Measurements from ENCODE around the gene MSX2.

The MSX2 gene

DNA sequence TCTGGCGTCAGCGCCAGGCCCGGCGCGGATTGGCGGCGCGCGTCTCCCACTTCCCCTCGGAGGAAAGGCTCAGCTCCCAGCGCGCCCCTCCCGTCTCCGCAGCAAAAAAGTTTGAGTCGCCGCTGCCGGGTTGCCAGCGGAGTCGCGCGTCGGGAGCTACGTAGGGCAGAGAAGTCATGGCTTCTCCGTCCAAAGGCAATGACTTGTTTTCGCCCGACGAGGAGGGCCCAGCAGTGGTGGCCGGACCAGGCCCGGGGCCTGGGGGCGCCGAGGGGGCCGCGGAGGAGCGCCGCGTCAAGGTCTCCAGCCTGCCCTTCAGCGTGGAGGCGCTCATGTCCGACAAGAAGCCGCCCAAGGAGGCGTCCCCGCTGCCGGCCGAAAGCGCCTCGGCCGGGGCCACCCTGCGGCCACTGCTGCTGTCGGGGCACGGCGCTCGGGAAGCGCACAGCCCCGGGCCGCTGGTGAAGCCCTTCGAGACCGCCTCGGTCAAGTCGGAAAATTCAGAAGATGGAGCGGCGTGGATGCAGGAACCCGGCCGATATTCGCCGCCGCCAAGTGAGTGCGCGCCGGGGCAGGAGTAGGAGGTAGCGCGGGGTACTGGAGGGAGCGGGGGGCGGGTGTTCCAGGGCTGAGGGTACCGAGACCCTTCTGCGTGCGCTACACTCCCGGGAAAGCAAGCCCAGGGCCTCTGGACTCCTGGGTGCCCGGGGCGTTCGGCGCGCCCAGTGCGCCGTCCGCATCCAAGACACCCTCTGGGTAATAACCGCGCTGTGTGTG lies at the start of gene MSX2:
MSX2 (plus strand) TSS at position 99 of the 777 bp plus-strand sequence; CDS start at position 177, 78 bp downstream.
- peaks cover 3% of the 10 kb centered on the region for H3K9me3 Mint-ChIP-seq
- CTCF ChIA-PET, result no interaction called here
- H3K4me1 Mint-ChIP-seq, result peaks cover 6% of the 10 kb centered on the region
- peak within 1 kb of the TSS; percentile 50 for H3K4me3 Mint-ChIP-seq
- peaks cover 94% of the 10 kb centered on the region for H3K27me3 Mint-ChIP-seq
- no peak within 1 kb of the TSS for H3K27ac Mint-ChIP-seq
- peaks cover 5% of the 10 kb centered on the region for H3K36me3 Mint-ChIP-seq
- peak; percentile 46 for DNase-seq

DNA sequence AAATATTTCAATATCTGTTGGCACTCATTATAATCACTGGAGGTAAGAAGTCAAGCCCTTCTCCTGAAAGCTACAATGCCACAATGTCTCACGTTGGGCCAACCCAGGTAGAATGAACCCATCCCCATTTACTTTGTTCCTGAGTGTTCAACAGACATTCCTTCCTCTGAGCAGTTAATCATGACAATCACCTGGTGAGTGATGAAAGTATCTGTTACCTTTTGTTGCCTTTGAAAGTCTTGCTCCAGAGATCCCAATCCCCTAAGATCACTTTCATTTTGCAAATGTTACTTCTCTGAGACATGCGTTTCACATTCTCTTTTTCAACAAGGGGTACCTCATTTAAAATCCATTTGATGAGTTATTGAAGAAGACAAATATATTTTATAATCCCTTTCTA lies 49.3 kb upstream of the MSX2 start:
- H3K36me3 Mint-ChIP-seq, result no peaks in the 10 kb centered on the region
- CTCF ChIA-PET, result no interaction called here

DNA sequence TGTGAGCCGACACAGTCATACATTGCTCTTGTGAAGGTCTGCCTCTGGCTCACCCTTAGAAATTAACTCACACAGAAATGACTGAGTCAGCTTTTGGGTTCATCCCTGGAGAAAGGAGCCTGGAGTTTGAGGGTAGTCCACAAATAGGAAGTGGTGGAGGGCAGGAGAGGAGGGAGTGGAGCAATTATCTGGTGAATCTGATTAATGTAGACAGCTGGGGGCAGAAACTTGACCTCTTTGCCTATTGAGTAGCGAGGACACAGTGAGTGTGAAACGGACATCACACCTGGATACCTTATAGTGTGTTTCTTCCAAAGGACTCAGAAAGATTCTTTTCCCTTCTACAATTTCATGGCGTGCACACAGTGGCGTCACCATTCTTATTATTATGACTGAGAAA lies 48.5 kb upstream of the MSX2 start:
- H3K4me1 Mint-ChIP-seq, result no peaks in the 10 kb centered on the region
- no peaks in the 10 kb centered on the region for H3K36me3 Mint-ChIP-seq
- H3K27me3 Mint-ChIP-seq, result no peaks in the 10 kb centered on the region
- CTCF ChIA-PET, result no interaction called here
- no peak for DNase-seq
- no peak overlapping the region for H3K4me3 Mint-ChIP-seq
- no peak overlapping the region for H3K27ac Mint-ChIP-seq
- no peaks in the 10 kb centered on the region for H3K9me3 Mint-ChIP-seq

More for the DNA sequence above, 49.3 kb upstream of the MSX2 start:
- Mint-ChIP-seq H3K4me1 (no peaks in the 10 kb centered on the region), H3K4me3 (no peak overlapping the region), H3K9me3 (no peaks in the 10 kb centered on the region), H3K27me3 (no peaks in the 10 kb centered on the region), H3K27ac (no peak overlapping the region)
- no peak for DNase-seq

DNA sequence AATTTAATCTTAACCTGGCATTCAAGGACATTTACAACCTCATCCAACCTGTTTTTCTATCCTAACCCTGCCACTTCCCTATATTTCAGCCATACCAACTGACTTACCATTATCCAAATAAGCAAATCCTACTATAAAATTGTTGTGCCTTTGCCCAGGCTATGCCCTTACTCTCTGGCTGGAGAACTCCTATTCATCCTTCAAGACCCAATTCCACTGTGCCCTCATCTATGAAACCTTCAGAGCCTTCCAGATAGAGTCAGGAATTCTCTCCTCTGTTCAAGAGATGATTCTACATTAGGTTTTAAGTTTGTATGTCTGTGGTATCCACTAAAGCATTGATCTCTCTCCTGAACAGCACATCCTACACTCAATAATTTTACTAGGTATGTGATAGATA lies 46.3 kb upstream of the MSX2 start:
- Mint-ChIP-seq H3K27ac (no peak overlapping the region), H3K4me3 (no peak overlapping the region), H3K4me1 (no peaks in the 10 kb centered on the region), H3K27me3 (no peaks in the 10 kb centered on the region), H3K36me3 (no peaks in the 10 kb centered on the region), H3K9me3 (no peaks in the 10 kb centered on the region)
- no peak for DNase-seq
- CTCF ChIA-PET, result no interaction called here

DNA sequence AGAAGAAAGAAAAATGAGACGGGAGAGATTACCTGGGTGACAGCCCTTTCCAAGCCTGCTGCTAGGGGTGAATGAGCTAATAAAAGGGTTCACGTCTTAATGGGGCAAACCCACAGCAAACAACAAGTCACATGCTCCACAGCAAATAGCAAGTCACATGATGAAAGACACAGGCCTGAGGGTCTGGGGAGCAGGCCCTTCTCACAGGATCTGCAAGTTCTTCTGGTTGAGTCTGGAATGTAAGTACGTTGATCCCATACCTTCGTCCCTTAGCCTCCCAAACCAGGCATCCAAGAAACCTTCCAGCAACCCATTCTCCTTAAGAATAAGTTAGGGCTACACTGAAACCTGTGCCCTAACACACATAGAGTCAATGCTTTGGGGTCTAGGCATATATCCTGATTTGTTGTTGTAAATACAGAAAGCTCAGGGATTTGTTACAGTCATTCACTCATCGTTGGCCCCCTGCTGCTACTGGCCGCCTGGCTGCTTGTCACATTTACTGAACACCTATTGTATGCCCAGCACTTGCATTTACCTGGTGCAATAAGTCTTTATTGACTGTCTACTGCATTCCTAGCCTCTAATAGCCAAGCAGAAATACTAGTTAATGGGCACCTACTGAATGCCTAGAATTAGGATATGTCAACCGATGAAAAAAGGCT lies 43.3 kb upstream of the MSX2 start:
- no peak overlapping the region for H3K27ac Mint-ChIP-seq
- H3K4me3 Mint-ChIP-seq, result no peak overlapping the region
- no peaks in the 10 kb centered on the region for H3K4me1 Mint-ChIP-seq
- CTCF ChIA-PET, result no interaction called here
- H3K27me3 Mint-ChIP-seq, result no peaks in the 10 kb centered on the region
- H3K9me3 Mint-ChIP-seq, result no peaks in the 10 kb centered on the region
- no peaks in the 10 kb centered on the region for H3K36me3 Mint-ChIP-seq
- DNase-seq, result no peak

DNA sequence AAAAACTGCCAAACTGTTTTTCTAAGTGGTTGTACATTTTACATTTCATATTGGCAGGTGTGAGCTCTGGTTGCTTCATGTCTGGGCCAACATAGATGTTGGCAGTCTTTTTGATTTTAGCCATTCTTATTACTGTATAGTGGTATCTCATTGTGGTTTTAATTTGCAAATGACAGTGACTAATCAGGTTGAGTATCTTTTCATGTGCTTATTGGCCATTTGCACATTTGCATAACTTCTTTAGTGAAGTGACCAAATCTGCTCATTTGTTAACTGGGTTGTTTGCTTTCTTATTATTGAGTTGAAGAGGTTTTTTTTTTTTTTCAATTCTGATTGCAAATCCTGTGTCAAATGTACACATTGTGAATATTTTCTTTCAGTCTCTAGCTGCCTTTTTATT lies 36.9 kb upstream of the MSX2 start:
- Mint-ChIP-seq H3K9me3 (no peaks in the 10 kb centered on the region), H3K4me1 (no peaks in the 10 kb centered on the region), H3K27ac (no peak overlapping the region), H3K4me3 (no peak overlapping the region), H3K27me3 (peaks cover 40% of the 10 kb centered on the region), H3K36me3 (no peaks in the 10 kb centered on the region)
- DNase-seq, result no peak
- CTCF ChIA-PET, result no interaction called here

DNA sequence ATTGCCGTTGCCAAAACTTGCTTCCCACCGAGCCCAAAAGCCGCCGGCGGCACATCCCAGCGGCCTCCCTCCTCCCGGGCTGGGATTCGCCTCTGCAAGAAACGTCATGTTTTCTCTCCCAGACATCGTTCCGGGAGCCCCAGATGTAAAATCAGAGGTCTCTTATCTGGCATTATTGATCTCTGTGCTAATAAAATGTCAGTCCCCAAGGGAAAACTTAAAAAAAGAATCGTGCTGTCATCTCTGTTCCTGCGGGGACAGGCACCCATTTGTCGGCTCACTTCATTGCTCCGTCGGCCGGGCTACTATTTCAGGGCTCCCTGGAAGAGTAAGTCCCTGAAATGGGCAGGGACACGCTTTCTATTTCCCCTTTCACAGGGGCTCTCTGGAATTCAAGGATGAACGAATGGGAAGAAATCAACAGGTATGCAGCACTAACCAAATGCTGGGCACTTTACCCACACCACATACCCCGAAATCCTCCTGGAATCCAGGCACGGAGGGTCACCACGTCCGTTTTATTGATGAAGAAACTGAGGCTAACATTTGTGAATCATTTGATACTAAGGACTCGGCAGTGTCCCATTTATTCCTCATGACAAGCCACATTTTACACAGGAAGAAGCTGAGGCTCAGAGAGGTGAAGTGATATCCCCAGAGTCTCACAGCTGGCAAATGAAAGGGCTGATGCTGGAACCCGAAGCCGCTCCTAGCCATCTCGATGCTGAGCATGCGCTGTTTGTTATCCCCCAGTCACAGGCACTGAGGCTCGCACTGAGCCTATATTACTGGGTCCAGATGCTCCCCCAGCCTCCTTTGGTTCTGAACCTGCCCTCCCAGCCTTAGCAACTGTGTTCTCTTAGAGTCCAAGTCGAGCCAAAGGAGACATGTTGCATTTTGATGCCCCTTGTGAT lies 35.7 kb upstream of the MSX2 start:
- no peak overlapping the region for H3K27ac Mint-ChIP-seq
- DNase-seq, result no peak
- H3K36me3 Mint-ChIP-seq, result no peaks in the 10 kb centered on the region
- peaks cover 52% of the 10 kb centered on the region for H3K27me3 Mint-ChIP-seq
- H3K4me1 Mint-ChIP-seq, result no peaks in the 10 kb centered on the region
- CTCF ChIA-PET, result no interaction called here
- no peak overlapping the region for H3K4me3 Mint-ChIP-seq
- H3K9me3 Mint-ChIP-seq, result no peaks in the 10 kb centered on the region

DNA sequence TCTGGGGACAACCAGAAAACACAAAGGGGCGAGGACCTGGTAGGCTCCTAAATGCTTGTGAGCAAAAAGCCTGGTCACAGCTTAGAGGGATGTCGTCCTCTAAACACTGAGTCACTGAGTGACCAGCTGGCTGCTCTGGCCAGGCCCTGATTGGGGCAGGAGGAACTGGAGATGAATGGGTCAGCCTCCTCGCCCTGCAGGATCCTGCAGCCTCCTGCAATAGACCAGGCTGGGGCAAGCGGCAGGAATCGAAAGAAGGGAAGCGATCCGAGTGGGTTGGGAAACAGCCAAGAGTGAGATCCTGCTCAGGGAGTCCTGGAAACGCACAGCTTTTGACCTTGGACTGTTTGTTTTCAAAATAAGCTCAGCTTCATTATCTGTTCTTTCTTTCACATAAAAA lies 34.1 kb upstream of the MSX2 start:
- Mint-ChIP-seq H3K27me3 (peaks cover 67% of the 10 kb centered on the region), H3K27ac (no peak overlapping the region), H3K9me3 (no peaks in the 10 kb centered on the region), H3K4me1 (no peaks in the 10 kb centered on the region), H3K4me3 (no peak overlapping the region), H3K36me3 (no peaks in the 10 kb centered on the region)
- CTCF ChIA-PET, result no interaction called here
- DNase-seq, result no peak

DNA sequence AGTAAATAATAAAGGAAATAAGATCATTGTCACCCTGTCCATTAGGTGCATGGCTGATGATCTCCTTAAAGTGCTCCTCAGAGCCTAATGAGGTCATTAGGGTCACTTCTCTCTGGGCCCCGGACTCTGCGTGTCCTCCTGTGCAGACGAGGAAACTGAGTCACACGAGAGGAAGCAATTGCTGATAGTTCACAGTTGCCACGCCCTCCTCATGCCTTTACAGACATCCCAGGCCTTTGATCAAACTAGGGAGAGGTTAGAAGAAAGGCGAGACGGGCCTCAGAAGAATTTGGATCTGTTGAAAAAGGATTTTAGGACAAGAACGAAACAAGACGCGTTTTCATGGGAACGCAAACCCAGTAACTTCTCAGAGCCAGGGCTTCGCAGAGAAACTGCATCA lies 32.0 kb upstream of the MSX2 start:
- no peaks in the 10 kb centered on the region for H3K4me1 Mint-ChIP-seq
- no peak overlapping the region for H3K4me3 Mint-ChIP-seq
- no peaks in the 10 kb centered on the region for H3K36me3 Mint-ChIP-seq
- no peak overlapping the region for H3K27ac Mint-ChIP-seq
- no peaks in the 10 kb centered on the region for H3K9me3 Mint-ChIP-seq
- H3K27me3 Mint-ChIP-seq, result peaks cover 72% of the 10 kb centered on the region
- CTCF ChIA-PET, result no interaction called here
- DNase-seq, result no peak

DNA sequence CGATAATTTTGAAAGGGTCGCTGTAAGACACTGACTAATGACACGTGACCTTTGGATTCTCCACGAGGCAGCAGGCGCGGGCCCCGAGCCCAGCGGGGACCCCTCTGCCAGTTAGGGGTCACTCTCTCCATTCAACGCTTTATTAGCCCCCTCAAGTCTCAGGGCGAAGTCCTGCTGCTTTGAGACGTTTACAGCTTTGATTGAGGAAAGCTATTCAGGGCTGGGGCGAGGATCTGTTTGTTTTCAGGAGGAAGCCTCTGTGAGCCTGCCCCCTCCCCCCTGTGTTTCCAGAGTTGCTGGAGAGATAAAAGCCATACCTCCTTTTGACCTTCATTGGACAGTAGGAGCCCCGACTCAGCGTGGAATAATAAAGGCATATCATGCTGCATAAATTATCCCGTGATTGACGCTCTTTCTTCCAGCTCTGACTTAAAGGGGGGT lies 31.4 kb upstream of the MSX2 start:
- CTCF ChIA-PET, result no interaction called here
- Mint-ChIP-seq H3K4me1 (no peaks in the 10 kb centered on the region), H3K27ac (no peak overlapping the region), H3K9me3 (no peaks in the 10 kb centered on the region), H3K27me3 (peaks cover 69% of the 10 kb centered on the region), H3K4me3 (no peak overlapping the region), H3K36me3 (no peaks in the 10 kb centered on the region)
- no peak for DNase-seq

DNA sequence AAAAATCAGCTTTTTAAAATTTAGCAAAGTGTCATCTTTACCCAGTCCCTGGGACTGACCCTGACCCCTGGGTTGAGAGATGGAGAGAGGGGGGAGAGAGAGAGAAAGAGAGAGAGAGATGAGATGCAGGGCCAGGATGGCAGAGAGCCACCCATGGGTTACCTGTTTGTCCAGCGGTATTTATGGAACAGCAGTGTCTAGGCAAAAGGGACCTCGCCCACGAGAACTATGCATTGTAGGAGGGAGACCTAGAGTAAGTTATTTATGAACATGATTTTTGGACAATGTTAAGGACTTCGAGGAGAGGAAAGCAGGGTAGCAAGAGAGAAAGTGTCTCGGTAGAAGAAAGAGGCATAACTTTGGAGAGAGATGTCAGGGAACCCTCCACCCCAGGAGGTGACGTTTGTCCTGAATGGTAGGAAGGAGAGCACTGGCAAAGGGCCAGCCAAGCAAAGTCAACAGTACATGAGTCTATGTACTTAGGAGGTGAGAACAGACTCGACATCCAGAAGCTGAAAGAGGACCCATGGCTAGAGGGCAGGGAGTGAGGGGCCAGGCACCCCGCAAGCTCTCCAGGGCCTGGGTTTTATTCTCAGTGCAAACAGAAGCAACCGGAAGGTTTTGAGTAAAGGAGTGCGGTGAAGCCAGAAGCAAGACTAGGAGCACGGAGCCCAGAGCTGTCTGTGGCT lies 30.5 kb upstream of the MSX2 start:
- no peaks in the 10 kb centered on the region for H3K36me3 Mint-ChIP-seq
- H3K4me1 Mint-ChIP-seq, result no peaks in the 10 kb centered on the region
- H3K4me3 Mint-ChIP-seq, result no peak overlapping the region
- no peak overlapping the region for H3K27ac Mint-ChIP-seq
- H3K9me3 Mint-ChIP-seq, result no peaks in the 10 kb centered on the region
- no peak for DNase-seq
- H3K27me3 Mint-ChIP-seq, result peaks cover 61% of the 10 kb centered on the region
- CTCF ChIA-PET, result no interaction called here

DNA sequence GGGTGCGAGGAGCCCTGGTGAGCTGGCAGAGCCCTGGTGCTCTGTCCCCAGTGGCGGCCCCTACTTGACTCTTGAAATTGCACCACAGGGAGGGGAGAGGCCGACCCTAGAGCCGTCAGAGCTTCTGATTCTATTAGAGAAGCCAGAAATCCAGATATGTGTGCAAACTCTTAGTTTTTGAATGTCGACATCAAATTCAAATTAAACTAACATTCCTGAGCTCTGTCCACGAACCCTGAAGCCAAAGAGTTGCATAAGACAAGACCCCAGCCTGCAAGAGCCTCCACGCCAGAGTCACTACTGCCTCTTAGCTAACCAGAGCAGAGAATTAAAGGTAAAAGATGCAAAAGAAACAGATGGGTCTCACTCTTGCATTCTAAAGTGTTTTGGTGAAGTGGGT lies 29.8 kb upstream of the MSX2 start:
- DNase-seq, result no peak
- Mint-ChIP-seq H3K36me3 (no peaks in the 10 kb centered on the region), H3K4me3 (no peak overlapping the region), H3K4me1 (no peaks in the 10 kb centered on the region), H3K27me3 (peaks cover 56% of the 10 kb centered on the region), H3K27ac (no peak overlapping the region), H3K9me3 (no peaks in the 10 kb centered on the region)
- CTCF ChIA-PET, result no interaction called here

DNA sequence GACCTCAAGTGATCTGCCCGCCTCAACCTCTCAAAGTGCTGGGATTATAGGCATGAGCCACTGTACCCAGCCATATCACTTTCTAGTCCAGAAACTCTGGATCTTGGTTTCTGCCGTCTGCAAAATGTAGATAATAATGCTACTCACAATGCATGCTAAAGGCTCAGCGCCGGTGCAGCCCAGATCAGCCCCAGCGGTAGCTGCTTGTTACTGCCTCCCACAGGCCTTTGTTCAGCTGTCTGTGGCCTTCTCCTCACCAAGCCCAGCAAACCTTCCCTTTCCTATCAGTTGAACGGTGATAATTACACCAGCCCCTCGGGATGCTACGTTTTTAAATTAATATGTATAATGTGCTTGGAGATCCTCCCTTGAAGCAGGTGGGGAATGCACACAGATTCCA lies 26.2 kb upstream of the MSX2 start:
- DNase-seq, result no peak
- Mint-ChIP-seq H3K27ac (no peak overlapping the region), H3K4me1 (no peaks in the 10 kb centered on the region), H3K4me3 (no peak overlapping the region), H3K36me3 (no peaks in the 10 kb centered on the region), H3K9me3 (no peaks in the 10 kb centered on the region), H3K27me3 (peaks cover 25% of the 10 kb centered on the region)
- CTCF ChIA-PET, result no interaction called here

DNA sequence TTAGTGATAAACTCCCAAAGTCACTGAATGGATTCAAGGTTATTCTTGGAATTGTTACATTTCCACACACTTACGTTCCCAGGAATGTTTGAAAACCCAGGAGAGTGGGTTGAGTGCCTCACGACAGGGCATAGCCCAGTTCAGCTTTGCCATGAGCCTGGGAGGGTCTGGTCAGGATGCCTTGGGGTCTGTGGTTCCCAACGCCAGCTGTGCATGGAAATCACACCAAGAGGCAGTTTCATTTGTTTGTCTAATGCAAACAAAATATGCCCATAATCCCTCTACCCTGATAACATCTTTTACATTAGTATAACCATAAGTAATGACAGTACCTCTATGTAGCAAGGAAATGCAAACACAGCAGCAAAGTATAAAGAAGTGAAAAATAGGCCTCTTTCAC lies 25.3 kb upstream of the MSX2 start:
- Mint-ChIP-seq H3K4me3 (no peak overlapping the region), H3K27ac (no peak overlapping the region), H3K4me1 (no peaks in the 10 kb centered on the region), H3K27me3 (peaks cover 15% of the 10 kb centered on the region), H3K9me3 (no peaks in the 10 kb centered on the region), H3K36me3 (no peaks in the 10 kb centered on the region)
- no peak for DNase-seq
- CTCF ChIA-PET, result no interaction called here

Data from activated naive CD4-positive, alpha-beta T cell treated with anti-CD3 and anti-CD28 coated beads, Interleukin-2, amount 10 ng/mL, durations not matched to agents 7 days and 5 days (primary cell).